Measurements from ENCODE around the gene ZNF350.
"Not testable (repeated sequence)": the region's sequence is repeated elsewhere in the genome, so short reads cannot be mapped to it uniquely, and the experiment has no call there.

DNA sequence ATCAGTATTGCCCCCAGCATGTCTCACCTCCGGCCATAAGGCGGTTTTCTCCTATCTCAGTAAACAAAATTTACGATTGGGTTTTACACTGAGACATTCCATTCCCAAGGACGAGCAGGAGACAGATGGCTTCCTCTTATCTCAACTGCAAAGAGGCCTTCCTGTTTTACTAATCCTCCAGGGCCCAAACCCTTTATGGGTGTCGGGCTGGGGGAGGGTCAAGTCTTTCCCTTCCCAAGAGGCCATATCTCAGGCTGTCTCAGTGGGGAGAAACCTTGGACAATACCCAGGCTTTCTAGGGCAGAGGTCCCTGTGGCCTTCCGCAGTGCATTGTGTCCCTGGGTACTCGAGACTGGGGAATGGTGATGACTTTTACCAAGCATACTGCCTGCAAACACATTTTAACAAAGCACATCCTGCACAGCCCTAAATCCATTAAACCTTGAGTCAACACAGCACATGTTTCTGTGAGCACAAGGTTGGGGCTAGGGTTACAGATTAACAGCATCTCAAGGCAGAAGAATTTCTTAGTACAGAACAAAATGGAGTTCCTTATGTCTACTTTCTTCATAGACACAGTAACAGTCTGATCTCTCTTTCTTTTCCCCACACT lies 25.9 kb downstream of the ZNF350 start:
- not testable (repeated sequence) for TF ChIP-seq FOXM1 (IDR thresholded peaks at IDR 0.05; ENCODE audit: low read depth); TAF1 (IDR thresholded peaks at IDR 0.05; ENCODE audit: borderline replicate concordance, low read depth, low read length)
- TF ChIP-seq, protein P1, sequence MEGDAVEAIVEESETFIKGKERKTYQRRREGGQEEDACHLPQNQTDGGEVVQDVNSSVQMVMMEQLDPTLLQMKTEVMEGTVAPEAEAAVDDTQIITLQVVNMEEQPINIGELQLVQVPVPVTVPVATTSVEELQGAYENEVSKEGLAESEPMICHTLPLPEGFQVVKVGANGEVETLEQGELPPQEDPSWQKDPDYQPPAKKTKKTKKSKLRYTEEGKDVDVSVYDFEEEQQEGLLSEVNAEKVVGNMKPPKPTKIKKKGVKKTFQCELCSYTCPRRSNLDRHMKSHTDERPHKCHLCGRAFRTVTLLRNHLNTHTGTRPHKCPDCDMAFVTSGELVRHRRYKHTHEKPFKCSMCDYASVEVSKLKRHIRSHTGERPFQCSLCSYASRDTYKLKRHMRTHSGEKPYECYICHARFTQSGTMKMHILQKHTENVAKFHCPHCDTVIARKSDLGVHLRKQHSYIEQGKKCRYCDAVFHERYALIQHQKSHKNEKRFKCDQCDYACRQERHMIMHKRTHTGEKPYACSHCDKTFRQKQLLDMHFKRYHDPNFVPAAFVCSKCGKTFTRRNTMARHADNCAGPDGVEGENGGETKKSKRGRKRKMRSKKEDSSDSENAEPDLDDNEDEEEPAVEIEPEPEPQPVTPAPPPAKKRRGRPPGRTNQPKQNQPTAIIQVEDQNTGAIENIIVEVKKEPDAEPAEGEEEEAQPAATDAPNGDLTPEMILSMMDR (IDR thresholded peaks at IDR 0.05): not testable (repeated sequence)
